ENCODE measurements around the gene PPP4C.
"Not testable (repeated sequence)": the region's sequence is repeated elsewhere in the genome, so short reads cannot be mapped to it uniquely, and the experiment has no call there.

PPP4C gene

DNA sequence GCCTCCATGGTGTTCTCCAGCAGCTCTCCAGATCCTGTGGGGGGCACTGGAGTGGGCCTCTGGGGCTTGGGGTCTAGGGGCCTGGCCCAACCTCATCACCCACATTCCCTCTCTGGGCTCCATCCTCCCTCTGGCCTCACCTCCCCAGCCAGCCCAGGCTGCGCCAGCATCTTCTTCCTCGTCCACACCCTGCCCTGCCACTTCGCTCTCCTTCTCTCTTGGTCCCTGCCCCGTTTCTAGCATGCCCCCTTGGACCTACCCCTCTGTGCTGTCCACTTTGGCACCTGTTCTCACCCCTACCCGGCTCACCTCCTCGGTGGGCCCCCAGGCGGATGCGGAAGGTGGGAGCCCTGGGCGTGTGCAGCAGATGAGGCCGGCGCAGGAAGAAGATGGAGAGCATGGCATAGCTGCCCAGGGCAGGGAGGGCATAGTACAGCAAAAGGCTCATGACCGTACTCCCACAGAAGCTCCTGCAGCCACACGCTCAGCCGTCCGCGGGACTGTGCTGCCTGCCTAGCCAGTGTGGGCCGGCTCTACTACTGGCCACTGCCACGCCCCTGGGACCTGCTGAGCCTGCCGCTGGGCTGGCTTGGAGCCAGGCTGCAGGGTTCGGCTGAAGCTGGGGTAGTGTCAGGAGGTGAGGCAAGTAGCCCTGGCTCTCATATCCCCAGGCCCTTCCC is 37.4 kb downstream of the PPP4C start, which contains the start of gene GDPD3:
TSS of gene GDPD3 (minus strand) at position 507 of the 680 bp plus-strand sequence. CDS start at position 448, 59 bp downstream.
- DNase-seq (ENCODE audit: low read depth), result no peak
- TF ChIP-seq, protein P1, sequence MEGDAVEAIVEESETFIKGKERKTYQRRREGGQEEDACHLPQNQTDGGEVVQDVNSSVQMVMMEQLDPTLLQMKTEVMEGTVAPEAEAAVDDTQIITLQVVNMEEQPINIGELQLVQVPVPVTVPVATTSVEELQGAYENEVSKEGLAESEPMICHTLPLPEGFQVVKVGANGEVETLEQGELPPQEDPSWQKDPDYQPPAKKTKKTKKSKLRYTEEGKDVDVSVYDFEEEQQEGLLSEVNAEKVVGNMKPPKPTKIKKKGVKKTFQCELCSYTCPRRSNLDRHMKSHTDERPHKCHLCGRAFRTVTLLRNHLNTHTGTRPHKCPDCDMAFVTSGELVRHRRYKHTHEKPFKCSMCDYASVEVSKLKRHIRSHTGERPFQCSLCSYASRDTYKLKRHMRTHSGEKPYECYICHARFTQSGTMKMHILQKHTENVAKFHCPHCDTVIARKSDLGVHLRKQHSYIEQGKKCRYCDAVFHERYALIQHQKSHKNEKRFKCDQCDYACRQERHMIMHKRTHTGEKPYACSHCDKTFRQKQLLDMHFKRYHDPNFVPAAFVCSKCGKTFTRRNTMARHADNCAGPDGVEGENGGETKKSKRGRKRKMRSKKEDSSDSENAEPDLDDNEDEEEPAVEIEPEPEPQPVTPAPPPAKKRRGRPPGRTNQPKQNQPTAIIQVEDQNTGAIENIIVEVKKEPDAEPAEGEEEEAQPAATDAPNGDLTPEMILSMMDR (IDR thresholded peaks at IDR 0.05; ENCODE audit: low read depth, low read length, missing control alignments), result no peak
- H3K4me3 ChIP-seq (ENCODE audit: low read depth, low read length), result no peak within 1 kb of the TSS

DNA sequence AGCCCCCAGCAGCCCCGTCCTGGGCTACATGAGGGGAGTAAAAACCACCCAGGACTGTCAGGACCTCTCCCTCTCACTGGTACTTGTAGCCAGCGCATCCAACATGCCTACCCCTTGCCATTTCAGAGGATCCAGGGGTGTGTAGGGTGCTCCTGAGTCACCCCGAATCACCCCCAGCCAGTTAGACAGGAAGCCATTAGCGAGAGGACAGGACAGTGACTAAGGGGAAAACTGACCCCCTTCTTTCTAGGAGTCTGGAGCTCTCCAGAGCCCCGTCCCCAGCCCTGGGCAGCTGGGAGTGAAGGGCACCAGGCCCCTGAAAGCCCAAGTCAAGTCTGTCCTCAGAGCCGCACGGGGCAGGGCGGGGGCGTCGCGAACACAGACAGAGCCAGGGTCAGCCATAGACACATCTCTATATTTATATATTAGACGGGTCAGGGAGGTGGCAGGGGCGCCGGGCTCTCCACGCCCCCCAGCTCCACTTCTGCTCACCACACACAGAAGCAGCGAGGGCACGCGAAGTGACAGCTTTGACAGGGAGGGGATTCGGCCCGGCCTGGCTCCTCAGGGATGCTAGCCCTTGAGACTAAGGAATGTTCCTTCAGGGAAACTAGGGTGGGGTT is 38.0 kb downstream of the PPP4C start:
- no peak for DNase-seq (ENCODE audit: low read depth)
- H3K4me3 ChIP-seq (ENCODE audit: low read depth, low read length), result no peak overlapping the region
- TF ChIP-seq, protein P1 (IDR thresholded peaks at IDR 0.05; ENCODE audit: low read depth, low read length, missing control alignments), result no peak

DNA sequence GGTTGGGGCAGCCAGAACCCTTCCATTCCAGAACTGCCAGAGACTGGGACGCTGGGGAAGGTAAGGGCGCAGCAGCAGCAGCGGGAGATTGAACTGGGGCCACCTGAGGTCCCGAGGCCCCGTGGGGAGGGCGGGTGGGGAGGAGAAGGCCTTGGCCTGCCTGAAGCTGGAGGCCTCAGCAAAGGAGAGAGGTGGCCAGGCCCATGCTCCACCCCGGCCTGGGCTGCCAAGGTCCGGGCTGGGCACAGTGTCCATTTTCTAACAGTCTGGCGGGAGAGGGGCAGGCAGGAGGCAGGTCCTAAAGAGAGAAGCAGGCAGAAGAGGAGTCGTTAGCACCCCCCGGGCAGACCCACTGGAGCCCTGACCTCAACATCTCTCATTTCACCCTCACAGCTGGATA is 38.6 kb downstream of the PPP4C start:
- no peak overlapping the region for H3K4me3 ChIP-seq (ENCODE audit: low read depth, low read length)
- DNase-seq (ENCODE audit: low read depth), result no peak
- TF ChIP-seq, protein P1 (IDR thresholded peaks at IDR 0.05; ENCODE audit: low read depth, low read length, missing control alignments), result no peak

DNA sequence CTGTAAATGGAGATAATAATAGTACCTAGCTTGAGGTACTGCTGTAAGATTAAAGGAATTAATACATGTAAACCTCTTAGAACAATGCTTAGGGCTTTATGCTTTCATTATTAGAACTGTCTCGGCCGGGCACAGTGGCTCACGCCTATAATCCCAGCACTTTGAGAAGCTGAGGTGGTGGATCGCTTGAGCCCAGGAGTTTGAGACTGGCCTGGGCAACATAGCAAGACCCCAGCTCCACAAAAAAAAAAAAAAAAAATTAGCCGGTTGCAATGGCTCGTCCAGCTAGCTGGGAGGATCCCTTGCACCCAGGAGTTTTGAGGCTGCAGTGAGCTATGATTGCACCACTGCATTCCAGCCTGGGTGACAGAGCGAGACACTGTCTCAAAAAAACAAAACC is 39.0 kb downstream of the PPP4C start:
- not testable (repeated sequence) for DNase-seq (ENCODE audit: low read depth); H3K4me3 ChIP-seq (ENCODE audit: low read depth, low read length)

DNA sequence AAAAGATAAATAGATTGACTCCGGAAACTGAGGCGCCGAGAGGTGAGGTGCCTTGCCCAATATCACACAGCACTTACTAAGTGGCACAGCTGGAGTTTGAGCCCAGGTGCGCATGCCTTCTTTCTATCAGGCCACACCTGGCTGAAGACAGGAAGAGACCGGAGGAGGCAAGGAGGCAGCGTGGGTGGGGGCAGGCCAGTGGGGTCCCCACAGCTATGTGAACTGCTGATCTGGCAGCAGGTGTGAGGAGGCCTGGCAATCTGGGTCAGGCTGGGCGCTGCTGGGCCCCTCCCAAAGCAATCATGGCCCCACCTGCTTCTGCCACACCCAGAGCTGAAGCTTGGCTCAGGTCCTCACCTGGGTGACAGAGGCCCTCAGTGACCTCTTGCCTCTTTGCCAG is 39.4 kb downstream of the PPP4C start:
- TF ChIP-seq, protein P1 (IDR thresholded peaks at IDR 0.05; ENCODE audit: low read depth, low read length, missing control alignments), result no peak
- DNase-seq (ENCODE audit: low read depth), result no peak
- no peak overlapping the region for H3K4me3 ChIP-seq (ENCODE audit: low read depth, low read length)

DNA sequence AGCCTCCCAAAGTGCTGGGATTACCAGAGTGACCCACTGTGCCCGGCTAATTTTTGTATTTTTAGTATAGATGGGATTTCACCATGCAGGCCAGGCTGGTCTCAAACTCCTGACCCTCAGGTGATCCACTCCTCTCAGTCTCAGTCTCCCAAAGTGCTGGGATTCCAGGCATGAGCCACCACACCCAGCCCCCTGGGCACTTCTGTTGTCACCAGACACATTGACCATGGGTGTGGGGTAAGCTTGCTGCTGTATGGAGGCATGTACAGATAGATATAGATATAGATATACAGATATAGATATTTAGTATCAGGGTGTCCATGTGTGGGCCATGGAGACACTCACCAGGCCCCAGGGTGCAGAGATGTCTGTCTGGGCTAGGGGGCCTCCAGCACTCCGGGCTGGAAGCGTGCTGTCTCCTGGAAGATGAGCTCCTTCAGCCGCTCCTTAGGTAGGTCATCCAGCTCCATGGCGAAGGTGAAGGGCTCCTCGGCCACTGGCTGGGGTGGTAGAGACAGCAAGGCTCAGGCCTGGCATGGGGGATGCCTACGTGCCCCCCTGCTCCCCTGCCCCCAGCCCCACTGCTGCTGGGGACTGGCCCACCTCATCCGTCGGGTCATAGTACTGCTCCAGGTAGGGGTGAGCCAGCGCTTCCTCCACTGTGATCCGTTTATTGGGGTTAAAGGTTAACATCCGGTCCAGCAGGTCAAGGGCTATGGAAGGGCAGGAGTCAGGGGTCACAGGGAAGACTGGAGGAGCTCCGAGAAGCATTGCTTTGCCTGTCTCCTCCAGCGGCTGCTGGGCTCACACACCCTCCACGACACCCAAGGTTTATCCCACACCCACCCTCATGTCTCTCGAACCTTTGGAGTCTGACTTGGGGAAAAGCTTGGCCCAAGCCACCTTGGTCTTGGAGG is 40.8 kb downstream of the PPP4C start:
- no peak overlapping the region for H3K4me3 ChIP-seq (ENCODE audit: low read depth, low read length)
- DNase-seq (ENCODE audit: low read depth), result no peak
- TF ChIP-seq, protein P1 (IDR thresholded peaks at IDR 0.05; ENCODE audit: low read depth, low read length, missing control alignments), result no peak

DNA sequence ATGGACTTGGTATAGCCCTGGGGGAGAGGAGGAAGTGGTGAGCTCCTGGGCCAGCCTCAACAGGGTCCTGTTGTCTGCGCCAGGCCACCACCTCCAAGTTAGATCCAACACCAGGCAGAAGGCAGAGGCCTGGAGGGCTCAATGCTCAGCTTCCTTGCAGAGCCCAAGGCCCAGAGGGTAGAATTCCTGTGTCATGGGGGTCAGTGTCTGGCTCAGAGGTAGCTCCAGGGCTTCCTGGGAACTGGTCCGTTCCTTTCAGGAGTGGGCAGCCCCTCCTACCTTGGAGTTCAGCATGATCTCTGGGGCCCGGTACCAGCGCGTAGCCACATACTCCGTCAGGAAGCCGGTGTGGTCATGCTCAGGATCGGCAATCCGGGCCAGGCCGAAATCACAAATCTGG is 42.0 kb downstream of the PPP4C start:
- H3K4me3 ChIP-seq (ENCODE audit: low read depth, low read length), result no peak overlapping the region
- TF ChIP-seq, protein P1 (IDR thresholded peaks at IDR 0.05; ENCODE audit: low read depth, low read length, missing control alignments), result no peak
- no peak for DNase-seq (ENCODE audit: low read depth)
